ENCODE results near the gene PAX1. TPM values are rescaled to one million over a fixed set of nuclear protein-coding genes. Genes with fewer than 3 reads are reported as not detected.
A peak's percentile ranks its signal among the peaks of the same experiment; 100 is the strongest.

The PAX1 gene
- total and polyA plus RNA-seq, 2 experiments from 2014 or later: 0.14 TPM; not detected in 1

DNA sequence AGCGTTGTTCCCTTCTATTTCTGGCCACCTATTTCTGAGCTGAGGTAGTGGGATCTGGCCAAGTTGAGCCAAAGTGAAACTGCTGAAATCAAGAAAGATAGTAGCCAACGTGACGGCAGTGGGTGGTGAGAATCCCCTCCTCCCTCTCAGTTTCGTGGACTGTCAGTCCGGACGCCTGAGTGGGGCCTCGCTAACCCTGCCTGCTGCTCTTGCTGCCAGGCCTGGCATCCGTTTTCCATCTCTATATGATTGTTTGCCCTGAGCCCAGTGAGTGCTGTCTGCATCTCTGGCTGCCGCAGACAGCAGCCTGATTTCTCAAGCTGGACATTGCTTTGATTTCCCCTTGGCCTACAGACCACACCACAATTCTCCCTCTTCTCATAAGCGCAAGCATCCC is 23.5 kb upstream of the PAX1 start:
- TF ChIP-seq ZNF331 (CRISPR knock-in tag; IDR thresholded peaks at IDR 0.05; ENCODE audit: low read depth): no peak
- no peak for TF ChIP-seq JUNB (IDR thresholded peaks at IDR 0.05; ENCODE audit: unreplicated experiment)
- TF ChIP-seq, protein P1, sequence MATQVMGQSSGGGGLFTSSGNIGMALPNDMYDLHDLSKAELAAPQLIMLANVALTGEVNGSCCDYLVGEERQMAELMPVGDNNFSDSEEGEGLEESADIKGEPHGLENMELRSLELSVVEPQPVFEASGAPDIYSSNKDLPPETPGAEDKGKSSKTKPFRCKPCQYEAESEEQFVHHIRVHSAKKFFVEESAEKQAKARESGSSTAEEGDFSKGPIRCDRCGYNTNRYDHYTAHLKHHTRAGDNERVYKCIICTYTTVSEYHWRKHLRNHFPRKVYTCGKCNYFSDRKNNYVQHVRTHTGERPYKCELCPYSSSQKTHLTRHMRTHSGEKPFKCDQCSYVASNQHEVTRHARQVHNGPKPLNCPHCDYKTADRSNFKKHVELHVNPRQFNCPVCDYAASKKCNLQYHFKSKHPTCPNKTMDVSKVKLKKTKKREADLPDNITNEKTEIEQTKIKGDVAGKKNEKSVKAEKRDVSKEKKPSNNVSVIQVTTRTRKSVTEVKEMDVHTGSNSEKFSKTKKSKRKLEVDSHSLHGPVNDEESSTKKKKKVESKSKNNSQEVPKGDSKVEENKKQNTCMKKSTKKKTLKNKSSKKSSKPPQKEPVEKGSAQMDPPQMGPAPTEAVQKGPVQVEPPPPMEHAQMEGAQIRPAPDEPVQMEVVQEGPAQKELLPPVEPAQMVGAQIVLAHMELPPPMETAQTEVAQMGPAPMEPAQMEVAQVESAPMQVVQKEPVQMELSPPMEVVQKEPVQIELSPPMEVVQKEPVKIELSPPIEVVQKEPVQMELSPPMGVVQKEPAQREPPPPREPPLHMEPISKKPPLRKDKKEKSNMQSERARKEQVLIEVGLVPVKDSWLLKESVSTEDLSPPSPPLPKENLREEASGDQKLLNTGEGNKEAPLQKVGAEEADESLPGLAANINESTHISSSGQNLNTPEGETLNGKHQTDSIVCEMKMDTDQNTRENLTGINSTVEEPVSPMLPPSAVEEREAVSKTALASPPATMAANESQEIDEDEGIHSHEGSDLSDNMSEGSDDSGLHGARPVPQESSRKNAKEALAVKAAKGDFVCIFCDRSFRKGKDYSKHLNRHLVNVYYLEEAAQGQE (IDR thresholded peaks at IDR 0.05; ENCODE audit: unreplicated experiment): no peak
- no peak for TF ChIP-seq NANOG (IDR thresholded peaks at IDR 0.05; ENCODE audit: borderline replicate concordance)
- TF ChIP-seq POLR2AphosphoS5 (IDR thresholded peaks at IDR 0.05; ENCODE audit: low read depth): no peak
- TF ChIP-seq, protein P2, sequence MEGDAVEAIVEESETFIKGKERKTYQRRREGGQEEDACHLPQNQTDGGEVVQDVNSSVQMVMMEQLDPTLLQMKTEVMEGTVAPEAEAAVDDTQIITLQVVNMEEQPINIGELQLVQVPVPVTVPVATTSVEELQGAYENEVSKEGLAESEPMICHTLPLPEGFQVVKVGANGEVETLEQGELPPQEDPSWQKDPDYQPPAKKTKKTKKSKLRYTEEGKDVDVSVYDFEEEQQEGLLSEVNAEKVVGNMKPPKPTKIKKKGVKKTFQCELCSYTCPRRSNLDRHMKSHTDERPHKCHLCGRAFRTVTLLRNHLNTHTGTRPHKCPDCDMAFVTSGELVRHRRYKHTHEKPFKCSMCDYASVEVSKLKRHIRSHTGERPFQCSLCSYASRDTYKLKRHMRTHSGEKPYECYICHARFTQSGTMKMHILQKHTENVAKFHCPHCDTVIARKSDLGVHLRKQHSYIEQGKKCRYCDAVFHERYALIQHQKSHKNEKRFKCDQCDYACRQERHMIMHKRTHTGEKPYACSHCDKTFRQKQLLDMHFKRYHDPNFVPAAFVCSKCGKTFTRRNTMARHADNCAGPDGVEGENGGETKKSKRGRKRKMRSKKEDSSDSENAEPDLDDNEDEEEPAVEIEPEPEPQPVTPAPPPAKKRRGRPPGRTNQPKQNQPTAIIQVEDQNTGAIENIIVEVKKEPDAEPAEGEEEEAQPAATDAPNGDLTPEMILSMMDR (conservative IDR thresholded peaks at IDR 0.05; ENCODE audit: low read depth in 2 of 2): no peak
- TF ChIP-seq STAT1 (IDR thresholded peaks at IDR 0.05; ENCODE audit: unreplicated experiment): no peak
- TF ChIP-seq EZH2 (IDR thresholded peaks at IDR 0.05; ENCODE audit: low read depth, unreplicated experiment): no peak
- no peak for TF ChIP-seq EZH2phosphoT487 (IDR thresholded peaks at IDR 0.05; ENCODE audit: unreplicated experiment)
- TF ChIP-seq, protein P3, sequence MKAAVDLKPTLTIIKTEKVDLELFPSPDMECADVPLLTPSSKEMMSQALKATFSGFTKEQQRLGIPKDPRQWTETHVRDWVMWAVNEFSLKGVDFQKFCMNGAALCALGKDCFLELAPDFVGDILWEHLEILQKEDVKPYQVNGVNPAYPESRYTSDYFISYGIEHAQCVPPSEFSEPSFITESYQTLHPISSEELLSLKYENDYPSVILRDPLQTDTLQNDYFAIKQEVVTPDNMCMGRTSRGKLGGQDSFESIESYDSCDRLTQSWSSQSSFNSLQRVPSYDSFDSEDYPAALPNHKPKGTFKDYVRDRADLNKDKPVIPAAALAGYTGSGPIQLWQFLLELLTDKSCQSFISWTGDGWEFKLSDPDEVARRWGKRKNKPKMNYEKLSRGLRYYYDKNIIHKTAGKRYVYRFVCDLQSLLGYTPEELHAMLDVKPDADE (IDR thresholded peaks at IDR 0.05): no peak
- no peak for TF ChIP-seq ZNF114 (CRISPR knock-in tag; IDR thresholded peaks at IDR 0.05)
- TF ChIP-seq, protein P4, sequence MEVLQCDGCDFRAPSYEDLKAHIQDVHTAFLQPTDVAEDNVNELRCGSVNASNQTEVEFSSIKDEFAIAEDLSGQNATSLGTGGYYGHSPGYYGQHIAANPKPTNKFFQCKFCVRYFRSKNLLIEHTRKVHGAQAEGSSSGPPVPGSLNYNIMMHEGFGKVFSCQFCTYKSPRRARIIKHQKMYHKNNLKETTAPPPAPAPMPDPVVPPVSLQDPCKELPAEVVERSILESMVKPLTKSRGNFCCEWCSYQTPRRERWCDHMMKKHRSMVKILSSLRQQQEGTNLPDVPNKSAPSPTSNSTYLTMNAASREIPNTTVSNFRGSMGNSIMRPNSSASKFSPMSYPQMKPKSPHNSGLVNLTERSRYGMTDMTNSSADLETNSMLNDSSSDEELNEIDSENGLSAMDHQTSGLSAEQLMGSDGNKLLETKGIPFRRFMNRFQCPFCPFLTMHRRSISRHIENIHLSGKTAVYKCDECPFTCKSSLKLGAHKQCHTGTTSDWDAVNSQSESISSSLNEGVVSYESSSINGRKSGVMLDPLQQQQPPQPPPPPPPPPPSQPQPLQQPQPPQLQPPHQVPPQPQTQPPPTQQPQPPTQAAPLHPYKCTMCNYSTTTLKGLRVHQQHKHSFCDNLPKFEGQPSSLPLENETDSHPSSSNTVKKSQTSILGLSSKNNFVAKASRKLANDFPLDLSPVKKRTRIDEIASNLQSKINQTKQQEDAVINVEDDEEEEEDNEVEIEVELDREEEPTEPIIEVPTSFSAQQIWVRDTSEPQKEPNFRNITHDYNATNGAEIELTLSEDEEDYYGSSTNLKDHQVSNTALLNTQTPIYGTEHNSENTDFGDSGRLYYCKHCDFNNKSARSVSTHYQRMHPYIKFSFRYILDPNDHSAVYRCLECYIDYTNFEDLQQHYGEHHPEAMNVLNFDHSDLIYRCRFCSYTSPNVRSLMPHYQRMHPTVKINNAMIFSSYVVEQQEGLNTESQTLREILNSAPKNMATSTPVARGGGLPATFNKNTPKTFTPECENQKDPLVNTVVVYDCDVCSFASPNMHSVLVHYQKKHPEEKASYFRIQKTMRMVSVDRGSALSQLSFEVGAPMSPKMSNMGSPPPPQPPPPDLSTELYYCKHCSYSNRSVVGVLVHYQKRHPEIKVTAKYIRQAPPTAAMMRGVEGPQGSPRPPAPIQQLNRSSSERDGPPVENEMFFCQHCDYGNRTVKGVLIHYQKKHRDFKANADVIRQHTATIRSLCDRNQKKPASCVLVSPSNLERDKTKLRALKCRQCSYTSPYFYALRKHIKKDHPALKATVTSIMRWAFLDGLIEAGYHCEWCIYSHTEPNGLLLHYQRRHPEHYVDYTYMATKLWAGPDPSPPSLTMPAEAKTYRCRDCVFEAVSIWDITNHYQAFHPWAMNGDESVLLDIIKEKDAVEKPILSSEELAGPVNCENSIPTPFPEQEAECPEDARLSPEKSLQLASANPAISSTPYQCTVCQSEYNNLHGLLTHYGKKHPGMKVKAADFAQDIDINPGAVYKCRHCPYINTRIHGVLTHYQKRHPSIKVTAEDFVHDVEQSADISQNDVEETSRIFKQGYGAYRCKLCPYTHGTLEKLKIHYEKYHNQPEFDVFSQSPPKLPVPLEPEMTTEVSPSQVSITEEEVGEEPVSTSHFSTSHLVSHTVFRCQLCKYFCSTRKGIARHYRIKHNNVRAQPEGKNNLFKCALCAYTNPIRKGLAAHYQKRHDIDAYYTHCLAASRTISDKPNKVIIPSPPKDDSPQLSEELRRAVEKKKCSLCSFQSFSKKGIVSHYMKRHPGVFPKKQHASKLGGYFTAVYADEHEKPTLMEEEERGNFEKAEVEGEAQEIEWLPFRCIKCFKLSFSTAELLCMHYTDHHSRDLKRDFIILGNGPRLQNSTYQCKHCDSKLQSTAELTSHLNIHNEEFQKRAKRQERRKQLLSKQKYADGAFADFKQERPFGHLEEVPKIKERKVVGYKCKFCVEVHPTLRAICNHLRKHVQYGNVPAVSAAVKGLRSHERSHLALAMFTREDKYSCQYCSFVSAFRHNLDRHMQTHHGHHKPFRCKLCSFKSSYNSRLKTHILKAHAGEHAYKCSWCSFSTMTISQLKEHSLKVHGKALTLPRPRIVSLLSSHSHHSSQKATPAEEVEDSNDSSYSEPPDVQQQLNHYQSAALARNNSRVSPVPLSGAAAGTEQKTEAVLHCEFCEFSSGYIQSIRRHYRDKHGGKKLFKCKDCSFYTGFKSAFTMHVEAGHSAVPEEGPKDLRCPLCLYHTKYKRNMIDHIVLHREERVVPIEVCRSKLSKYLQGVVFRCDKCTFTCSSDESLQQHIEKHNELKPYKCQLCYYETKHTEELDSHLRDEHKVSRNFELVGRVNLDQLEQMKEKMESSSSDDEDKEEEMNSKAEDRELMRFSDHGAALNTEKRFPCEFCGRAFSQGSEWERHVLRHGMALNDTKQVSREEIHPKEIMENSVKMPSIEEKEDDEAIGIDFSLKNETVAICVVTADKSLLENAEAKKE (CRISPR knock-in tag; IDR thresholded peaks at IDR 0.05): no peak
- TF ChIP-seq CREB1 (CRISPR knock-in tag; IDR thresholded peaks at IDR 0.05; ENCODE audit: low read depth): no peak
- no peaks in the 10 kb centered on the region for H3K36me3 ChIP-seq (ENCODE audit: insufficient read depth)
- H3K4me2 ChIP-seq: no peak overlapping the region
- no peak overlapping the region for H3K27ac ChIP-seq (ENCODE audit: low read depth)
- H3K27me3 ChIP-seq (ENCODE audit: insufficient read depth): no peaks in the 10 kb centered on the region
- Mint-ChIP-seq H3K4me3 (no peak overlapping the region), H3K27ac (no peak overlapping the region), H3K4me1 (no peaks in the 10 kb centered on the region), H3K9me3 (no peaks in the 10 kb centered on the region), H3K36me3 (ENCODE audit: low read depth) (no peaks in the 10 kb centered on the region), H3K27me3 (ENCODE audit: insufficient read depth, low read depth, poor library complexity) (peaks cover 2% of the 10 kb centered on the region)
- no peaks in the 10 kb centered on the region for H3K9me2 ChIP-seq (ENCODE audit: insufficient read depth)
- no peaks in the 10 kb centered on the region for H3K4me1 ChIP-seq (ENCODE audit: insufficient read depth)
- DNase-seq (ENCODE audit: low spot score): no peak
- H2AFZ ChIP-seq: peak overlapping the region; percentile 52; the same call in 1 of the 2 replicates
- H4K20me1 ChIP-seq (replicated peaks; ENCODE audit: insufficient read depth): no peaks in the 10 kb centered on the region
- no peak for ATAC-seq
- no peaks in the 10 kb centered on the region for H3F3A ChIP-seq (replicated peaks; ENCODE audit: low read depth)
- H3K79me2 ChIP-seq (replicated peaks; ENCODE audit: insufficient read depth): no peaks in the 10 kb centered on the region
- H3K4me3 ChIP-seq: no peak overlapping the region

Measured in GM23338 (cell line).